Keratinocyte (primary cell): Measurements from ENCODE around the gene FAM177A1.

Experiments used
- CTCF ChIP-seq, 3 experiments: IDR thresholded peaks in 1 of 3; conservative IDR thresholded peaks in 1 of 3; optimal IDR thresholded peaks in 1 of 3; 2 replicates in 2 of 3; 3 replicates in 1 of 3; pipeline versions ENCODE3 to v1.5.1; 2011; ENCODE audit warnings: low read length in 3 of 3, mild to moderate bottlenecking in 3 of 3, moderate library complexity in 2 of 3, control low read depth in 1 of 3, inconsistent platforms in 1 of 3; ENCODE audit not compliant: insufficient read depth in 2 of 3; ENCODE audit errors: extremely low read depth in 1 of 3
- EZH2 ChIP-seq: IDR thresholded peaks from one replicate; pipeline ENCODE4 v1.6.1; 2012; ENCODE audit warnings: inconsistent platforms, mild to moderate bottlenecking, low read length, moderate library complexity

DNA sequence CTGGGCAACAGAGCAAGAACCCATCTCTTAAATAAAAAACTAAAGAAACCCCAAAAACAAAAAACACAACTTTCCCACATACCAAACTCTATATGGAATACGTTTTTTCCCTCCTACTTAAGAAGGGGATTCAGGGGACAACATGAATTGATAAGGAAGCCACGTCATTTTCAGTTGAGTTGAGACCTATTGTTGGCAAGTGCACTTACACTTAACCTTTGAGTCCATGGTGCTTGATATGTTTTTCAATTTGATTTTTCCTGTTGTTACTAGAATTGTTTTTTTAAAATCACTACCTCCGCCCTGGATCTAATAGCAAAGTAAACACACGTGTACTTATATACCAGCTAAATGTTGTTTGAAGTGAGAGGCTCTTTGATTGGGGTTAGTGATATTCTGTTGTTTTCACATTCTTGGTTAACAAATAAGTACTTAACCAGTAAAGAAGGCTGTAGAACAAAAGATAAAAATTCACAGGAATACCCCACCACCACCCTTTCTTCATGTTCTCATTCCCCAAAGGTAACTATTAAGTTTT lies 2.0 kb downstream of the FAM177A1 start:
- TF ChIP-seq CTCF (optimal IDR thresholded peaks at IDR 0.05 in 1 of 3, IDR thresholded peaks at IDR 0.05 in 1 of 3, conservative IDR thresholded peaks at IDR 0.05 in 1 of 3; ENCODE audit: extremely low read depth in 1 of 3, insufficient read depth in 2 of 3, low read length in 3 of 3) (no peak), EZH2 (no peak)
